SH-SY5Y (cell line): ENCODE results near the gene GRK1.

Source experiments
- GATA2 ChIP-seq: IDR thresholded peaks from 2 replicates; pipeline ENCODE4 v1.6.1; 2011; ENCODE audit warnings: mild to moderate bottlenecking, low read depth, low read length
- GATA3 ChIP-seq: IDR thresholded peaks from 2 replicates; pipeline ENCODE4 v1.6.1; 2011; ENCODE audit warnings: low read depth, mild to moderate bottlenecking, low read length, moderate library complexity

- TF ChIP-seq GATA2 (no peak), GATA3 (no peak)
Measured at GRCh38 chr13:113732176-113732960, 65.3 kb downstream of the GRK1 start.
